K562 (cell line): ENCODE measurements around the gene PCDHB8. TPM values are rescaled to one million over a fixed set of nuclear protein-coding genes. Genes with fewer than 3 reads are reported as not detected.
"Not testable (repeated sequence)": the region's sequence is repeated elsewhere in the genome, so short reads cannot be mapped to it uniquely, and the experiment has no call there.

Experiments
- ATAC-seq: fragments of 200-7000 bp; cut with Tn5 transposase; 3 replicates; pipeline ENCODE4 v1.9.1; 2020; ENCODE audit warnings: moderate library complexity
- BruUV-seq: library from RNA; stranded (reverse); fragments of 400-500 nt; replicated peaks from 2 replicates; lab custom pipeline; 2021; lab: Mats Ljungman, UMichigan
- CTCF ChIA-PET: fragments of 300-600 bp; formaldehyde crosslinking; extraction: SDS; loops from one replicate; lab custom pipeline; 2021; ENCODE audit warnings: low intra/inter-chr PET ratio; lab: Yijun Ruan, JAX
- POLR2A ChIA-PET: fragments of 300-600, 350-650 bp; sonication (Branson Sonifier 250); formaldehyde crosslinking; extraction: SDS; loops from one replicate; lab custom pipeline; 2021; ENCODE audit warnings: antibody characterized with exemption, inconsistent platforms; lab: Yijun Ruan, JAX
- DNase-seq, 4 experiments: peaks; one replicate each; pipeline versions ENCODE4 v3.0.0 to v3.0.0-alpha.2; 2011 to 2018; ENCODE audit warnings: low spot score in 3 of 4, mixed read lengths in 3 of 4; ENCODE audit errors: extremely low read depth in 1 of 4
- FAIRE-seq: peaks from 2 replicates; lab custom pipeline; 2011; peaks lifted over from hg19 to GRCh38; lab: Jason Lieb, UNC
- H2AFZ ChIP-seq: 2 replicates; pipeline ENCODE4 v1.6.0; 2011; ENCODE audit warnings: low read depth, low read length, control low read depth, inconsistent platforms
- H3K27ac ChIP-seq: fragments of 200-600 bp; 3 replicates; pipeline ENCODE4 v1.8.0; 2011; ENCODE audit warnings: low read depth, mild to moderate bottlenecking, control low read depth, inconsistent platforms, low read length, moderate library complexity, mixed read lengths; ENCODE audit errors: extremely low read depth
- H3K27me3 ChIP-seq, 2 experiments: fragments of 300-600 bp in 1 of 2; 2 replicates in 1 of 2; 3 replicates in 1 of 2; pipeline versions ENCODE4 v1.6.0 to v1.8.0; 2011; ENCODE audit warnings: inconsistent platforms in 2 of 2, low read length in 2 of 2, mild to moderate bottlenecking in 1 of 2, mixed read lengths in 1 of 2, moderate library complexity in 1 of 2; ENCODE audit not compliant: control insufficient read depth in 2 of 2, insufficient read depth in 2 of 2
- H3K36me3 ChIP-seq: fragments of 300-600 bp; 3 replicates; pipeline ENCODE4 v1.8.0; 2011; ENCODE audit warnings: mild to moderate bottlenecking, low read length, inconsistent platforms; ENCODE audit not compliant: control insufficient read depth, insufficient read depth
- H3K4me1 ChIP-seq, 2 experiments: fragments of 200-600 bp in 1 of 2; replicated peaks in 1 of 2; 2 replicates in 1 of 2; 3 replicates in 1 of 2; pipeline versions ENCODE4 v1.5.1 to v1.8.0; 2011; ENCODE audit warnings: inconsistent platforms in 2 of 2, low read length in 2 of 2, mild to moderate bottlenecking in 1 of 2, mixed read lengths in 1 of 2, moderate library complexity in 1 of 2; ENCODE audit not compliant: control insufficient read depth in 2 of 2, insufficient read depth in 2 of 2
- H3K4me2 ChIP-seq: 2 replicates; pipeline ENCODE4 v1.6.1; 2011; ENCODE audit warnings: low read length, control low read depth, inconsistent platforms, mixed read lengths; ENCODE audit not compliant: insufficient read depth
- H3K4me3 ChIP-seq: fragments of 200-600 bp; sonication (generic), shearing (Covaris generic); 2 replicates; pipeline ENCODE4 v1.5.1; 2016; ENCODE audit warnings: control low read depth, inconsistent platforms
- H3K79me2 ChIP-seq: fragments of 200-600 bp; 3 replicates; pipeline ENCODE4 v1.8.0; 2011; ENCODE audit warnings: low read length, inconsistent platforms; ENCODE audit not compliant: control insufficient read depth, insufficient read depth
- H3K9ac ChIP-seq, 2 experiments: 2 replicates each; pipeline versions ENCODE4 v1.6.0 to v1.6.1; 2011; ENCODE audit warnings: low read depth in 2 of 2, low read length in 2 of 2, control low read depth in 1 of 2, inconsistent platforms in 1 of 2, mild to moderate bottlenecking in 1 of 2, mixed read lengths in 1 of 2; ENCODE audit not compliant: insufficient read depth in 1 of 2
- H3K9me1 ChIP-seq: one replicate; pipeline ENCODE4 v1.6.0; 2011; ENCODE audit warnings: inconsistent platforms, mild to moderate bottlenecking, low read length, moderate library complexity; ENCODE audit not compliant: control insufficient read depth, insufficient read depth
- H3K9me3 ChIP-seq: replicated peaks from 2 replicates; pipeline ENCODE4 v1.5.1; 2011; ENCODE audit warnings: low read depth, low read length, inconsistent platforms; ENCODE audit not compliant: control insufficient read depth, insufficient read depth
- H4K20me1 ChIP-seq: replicated peaks from 2 replicates; pipeline ENCODE4 v1.6.1; 2011; ENCODE audit warnings: low read length, inconsistent platforms, mixed read lengths; ENCODE audit not compliant: control insufficient read depth, insufficient read depth
- PHF20 ChIP-seq: fragments of 450-650 bp; IDR thresholded peaks from 2 replicates; pipeline ENCODE4 v1.6.1; 2018; ENCODE audit not compliant: partially characterized antibody
- RBM25 ChIP-seq: fragments of 200-400 bp; formaldehyde crosslinking; IDR thresholded peaks from 2 replicates; pipeline ENCODE4 v1.6.1; 2018; ENCODE audit warnings: low read length, low read depth, moderate library complexity; ENCODE audit not compliant: severe bottlenecking
- YY1 ChIP-seq, 3 experiments: IDR thresholded peaks; 2 replicates each; pipeline ENCODE4 v1.6.1; 2011; ENCODE audit warnings: low read length in 2 of 3, mild to moderate bottlenecking in 2 of 3, moderate library complexity in 2 of 3, borderline replicate concordance in 1 of 3, control low read depth in 1 of 3, low read depth in 1 of 3; ENCODE audit not compliant: insufficient read depth in 3 of 3, insufficient replicate concordance in 2 of 3, control insufficient read depth in 1 of 3, insufficient read length in 1 of 3; ENCODE audit errors: extremely low read depth in 1 of 3
- ZKSCAN3 ChIP-seq: fragments of 250-450 bp; sonication (Bioruptor Pico); IDR thresholded peaks from 2 replicates; pipeline ENCODE4 v1.4.0; 2020
- WGBS: fragments of 100-300 bp; shearing (Covaris generic); methylation state at CpG from one replicate; pipeline ENCODE4 v1.1.6; 2016; ENCODE audit warnings: low coverage, mixed read lengths; ENCODE audit not compliant: insufficient coverage; ENCODE audit errors: missing lambda C conversion rate; 5-methylcytosine and 5-hydroxymethylcytosine counted together
- in situ Hi-C: fragments of 300-500 bp; cut with MboI; formaldehyde crosslinking; loops from 4 replicates; pipeline ENCODE4 v1.15.0; 2018; ENCODE audit warnings: inconsistent platforms, mixed read lengths
- intact Hi-C: fragments of 100-400 bp; cut with micrococcal nuclease; formaldehyde crosslinking; loops from 2 replicates; pipeline ENCODE4 v1.14.2; 2022
- polyA plus RNA-seq, 8 experiments: library from polyadenylated mRNA; depleted of rRNA in 4 of 8; stranded (reverse) in 5 of 8; unstranded in 3 of 8; fragments of >200 nt; fragmentation: Nextera tagmentation in 2 of 8; fragmentation: Illumina TruSeq in 1 of 8; extraction: Ambion mirVana in 2 of 8; extraction: Trizol in 1 of 8; gene quantifications; 2 replicates each; pipeline versions ENCODE4 v1.2.1 to v1.2.3, GENCODE V29; 2011 to 2014; ENCODE audit warnings: inconsistent platforms in 1 of 8, missing spikeins in 1 of 8
- total RNA-seq, 7 experiments: library from RNA; depleted of rRNA in 6 of 7; stranded (reverse); fragments of >200 nt in 6 of 7; fragmentation: Illumina TruSeq in 2 of 7; extraction: Trizol in 2 of 7; gene quantifications; 2 replicates each; pipeline versions ENCODE4 v1.2.1 to v1.2.3, GENCODE V29; 2011 to 2021; ENCODE audit warnings: low replicate concordance in 1 of 7
- TF ChIP-seq, protein P1 (sequence below): fragments of 450-650 bp; formaldehyde crosslinking; IDR thresholded peaks from 2 replicates; pipeline ENCODE4 v1.4.0; 2020; ENCODE audit warnings: mild to moderate bottlenecking, moderate library complexity

Gene PCDHB8
- total and polyA plus RNA-seq, 9 of the 15 experiments (the other 6 are each of a cell fraction or from before 2014, with no cell fraction given): not detected

DNA sequence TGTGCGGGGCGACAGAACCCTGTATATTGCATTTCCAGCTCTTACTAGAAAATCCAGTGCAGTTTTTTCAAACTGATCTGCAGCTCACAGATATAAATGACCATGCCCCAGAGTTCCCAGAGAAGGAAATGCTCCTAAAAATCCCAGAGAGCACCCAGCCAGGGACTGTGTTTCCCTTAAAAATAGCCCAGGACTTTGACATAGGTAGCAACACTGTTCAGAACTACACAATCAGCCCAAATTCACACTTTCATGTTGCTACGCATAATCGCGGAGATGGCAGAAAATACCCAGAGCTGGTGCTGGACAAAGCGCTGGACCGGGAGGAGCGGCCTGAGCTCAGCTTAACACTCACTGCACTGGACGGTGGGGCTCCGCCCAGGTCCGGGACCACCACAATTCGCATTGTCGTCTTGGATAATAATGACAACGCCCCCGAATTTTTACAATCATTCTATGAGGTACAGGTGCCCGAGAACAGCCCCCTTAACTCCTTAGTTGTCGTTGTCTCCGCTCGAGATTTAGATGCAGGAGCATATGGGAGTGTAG is 41.8 kb upstream of the PCDHB8 start:
- H3K27ac ChIP-seq: no peak overlapping the region
- intact Hi-C loops (no loop called here), in situ Hi-C loops (no loop called here)
- H3K27me3 ChIP-seq: peaks cover 0 to 10% of the 10 kb centered on the region in 2 experiments; a peak in 2 of 5 replicates
- H2AFZ ChIP-seq: no peak overlapping the region
- H3K4me1 ChIP-seq: no peaks in the 10 kb centered on the region
- DNase-seq (no peak), ATAC-seq (no peak), FAIRE-seq (no peak)
- H3K9me3 ChIP-seq: no peaks in the 10 kb centered on the region
- no TSS peak for BruUV-seq
- H3K4me2 ChIP-seq: no peak overlapping the region
- POLR2A ChIA-PET: no interaction called here
- no peaks in the 10 kb centered on the region for H3K36me3 ChIP-seq
- 9% methylated on average over 19 of the region's 19 CpGs for WGBS
- H3K9ac ChIP-seq: no peak overlapping the region
- H3K79me2 ChIP-seq: no peaks in the 10 kb centered on the region
- H4K20me1 ChIP-seq: no peaks in the 10 kb centered on the region
- no peaks in the 10 kb centered on the region for H3K9me1 ChIP-seq
- CTCF ChIA-PET: no interaction called here
- H3K4me3 ChIP-seq: no peak overlapping the region
- no peak for TF ChIP-seq ZKSCAN3 (CRISPR knock-in tag)
- TF ChIP-seq RBM25: no peak
- no peak for TF ChIP-seq PHF20
- TF ChIP-seq, protein P1, sequence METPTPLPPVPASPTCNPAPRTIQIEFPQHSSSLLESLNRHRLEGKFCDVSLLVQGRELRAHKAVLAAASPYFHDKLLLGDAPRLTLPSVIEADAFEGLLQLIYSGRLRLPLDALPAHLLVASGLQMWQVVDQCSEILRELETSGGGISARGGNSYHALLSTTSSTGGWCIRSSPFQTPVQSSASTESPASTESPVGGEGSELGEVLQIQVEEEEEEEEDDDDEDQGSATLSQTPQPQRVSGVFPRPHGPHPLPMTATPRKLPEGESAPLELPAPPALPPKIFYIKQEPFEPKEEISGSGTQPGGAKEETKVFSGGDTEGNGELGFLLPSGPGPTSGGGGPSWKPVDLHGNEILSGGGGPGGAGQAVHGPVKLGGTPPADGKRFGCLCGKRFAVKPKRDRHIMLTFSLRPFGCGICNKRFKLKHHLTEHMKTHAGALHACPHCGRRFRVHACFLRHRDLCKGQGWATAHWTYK (CRISPR knock-in tag): no peak
- no peak for TF ChIP-seq YY1 (IDR thresholded peaks at IDR 0.05; ENCODE audit: borderline replicate concordance in 1 of 3, control insufficient read depth in 1 of 3, extremely low read depth in 1 of 3, insufficient read depth in 3 of 3, insufficient read length in 1 of 3, insufficient replicate concordance in 2 of 3, low read depth in 1 of 3, low read length in 2 of 3)

DNA sequence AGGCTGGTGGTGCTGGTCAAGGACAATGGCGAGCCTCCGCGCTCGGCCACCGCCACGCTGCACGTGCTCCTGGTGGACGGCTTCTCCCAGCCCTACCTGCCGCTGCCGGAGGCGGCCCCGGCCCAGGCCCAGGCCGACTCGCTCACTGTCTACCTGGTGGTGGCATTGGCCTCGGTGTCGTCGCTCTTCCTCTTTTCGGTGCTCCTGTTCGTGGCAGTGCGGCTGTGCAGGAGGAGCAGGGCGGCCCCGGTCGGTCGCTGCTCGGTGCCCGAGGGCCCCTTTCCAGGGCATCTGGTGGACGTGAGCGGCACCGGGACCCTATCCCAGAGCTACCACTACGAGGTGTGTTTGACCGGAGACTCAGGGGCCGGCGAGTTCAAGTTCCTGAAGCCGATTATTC is 40.2 kb upstream of the PCDHB8 start:
- ATAC-seq, in situ Hi-C loops, FAIRE-seq, H3K9ac ChIP-seq, H3K27ac ChIP-seq, H4K20me1 ChIP-seq, CTCF ChIA-PET, H3K9me1 ChIP-seq, H3K27me3 ChIP-seq, H3K9me3 ChIP-seq, H3K4me2 ChIP-seq, BruUV-seq, intact Hi-C loops, H3K4me3 ChIP-seq, DNase-seq, H2AFZ ChIP-seq, H3K79me2 ChIP-seq, H3K36me3 ChIP-seq, H3K4me1 ChIP-seq: not testable (repeated sequence)
- POLR2A ChIA-PET: interaction anchor here (1.0 kb wide), 1 partner anchor 9 kb away, joined by 3 read pairs; no protein-coding TSS in a partner anchor
- WGBS: 9% methylated on average over 31 of the region's 34 CpGs
